SK-N-SH (cell line): Measurements from ENCODE around the gene CHRNG. TPM values are rescaled to one million over a fixed set of nuclear protein-coding genes. Genes with fewer than 3 reads are reported as not detected.

Experiments used
- CTCF ChIA-PET: fragments of 300-600, 350-600 bp; formaldehyde crosslinking; extraction: SDS; loops from one replicate; lab custom pipeline; 2021; lab: Yijun Ruan, JAX
- POLR2A ChIA-PET: fragments of 350-600 bp; sonication (Branson Sonifier 250); formaldehyde crosslinking; extraction: SDS; loops from one replicate; lab custom pipeline; 2020; ENCODE audit warnings: antibody characterized with exemption, inconsistent platforms; lab: Yijun Ruan, JAX
- DNase-seq: peaks from one replicate; pipeline ENCODE4 v3.0.0; 2012
- H2AFZ ChIP-seq: fragments of 200-600 bp; sonication (generic); 2 replicates; pipeline ENCODE4 v1.8.1; 2016; ENCODE audit warnings: antibody characterized with exemption, mild to moderate bottlenecking, low read depth
- H3F3A ChIP-seq: fragments of 200-600 bp; sonication (generic); replicated peaks from 2 replicates; pipeline ENCODE3; 2016; ENCODE audit warnings: antibody characterized with exemption, mild to moderate bottlenecking; ENCODE audit not compliant: insufficient read depth
- H3K27ac ChIP-seq, 2 experiments: fragments of 200-500 bp in 1 of 2; fragments of 200-600 bp in 1 of 2; sonication (Bioruptor generic) in 1 of 2; sonication (generic), shearing (Covaris generic) in 1 of 2; 2 replicates each; pipeline versions ENCODE4 v1.5.1 to v1.6.1; 2014 to 2016; ENCODE audit warnings: low read depth in 2 of 2, inconsistent platforms in 1 of 2, low read length in 1 of 2, mild to moderate bottlenecking in 1 of 2, mixed read lengths in 1 of 2
- H3K27me3 ChIP-seq: fragments of 200-600 bp; sonication (generic), shearing (Covaris generic); 2 replicates; pipeline ENCODE4 v1.6.1; 2016; ENCODE audit warnings: mixed run types; ENCODE audit not compliant: insufficient read depth
- H3K36me3 ChIP-seq, 2 experiments: fragments of 200-500 bp in 1 of 2; fragments of 200-600 bp in 1 of 2; sonication (Bioruptor generic) in 1 of 2; sonication (generic) in 1 of 2; replicated peaks in 1 of 2; 2 replicates each; pipeline versions ENCODE3 to v1.5.1; 2014 to 2016; ENCODE audit warnings: low read length in 1 of 2, mild to moderate bottlenecking in 1 of 2; ENCODE audit not compliant: insufficient read depth in 2 of 2, control insufficient read depth in 1 of 2
- H3K4me1 ChIP-seq, 2 experiments: fragments of 200-500 bp in 1 of 2; fragments of 200-600 bp in 1 of 2; sonication (Bioruptor generic) in 1 of 2; sonication (generic), shearing (Covaris generic) in 1 of 2; 2 replicates each; pipeline versions ENCODE4 v1.5.1 to v1.6.1; 2014 to 2016; ENCODE audit warnings: low read depth in 1 of 2, low read length in 1 of 2, mixed run types in 1 of 2; ENCODE audit not compliant: insufficient read depth in 2 of 2, control insufficient read depth in 1 of 2
- H3K4me2 ChIP-seq: fragments of 200-600 bp; sonication (generic), shearing (Covaris generic); 2 replicates; pipeline ENCODE4 v1.6.1; 2017; ENCODE audit warnings: mixed run types
- H3K4me3 ChIP-seq, 2 experiments: fragments of 200-500 bp in 1 of 2; fragments of 200-600 bp in 1 of 2; sonication (Bioruptor generic) in 1 of 2; sonication (generic), shearing (Covaris generic) in 1 of 2; 2 replicates each; pipeline versions ENCODE4 v1.5.1 to v1.8.1; 2014 to 2016; ENCODE audit warnings: low read depth in 2 of 2, inconsistent platforms in 1 of 2, low read length in 1 of 2, mild to moderate bottlenecking in 1 of 2, mixed read lengths in 1 of 2, moderate library complexity in 1 of 2
- H3K79me2 ChIP-seq: fragments of 200-600 bp; sonication (generic); 2 replicates; pipeline ENCODE4 v1.8.1; 2017; ENCODE audit warnings: mild to moderate bottlenecking; ENCODE audit not compliant: insufficient read depth
- H3K9ac ChIP-seq: fragments of 200-600 bp; sonication (generic); 2 replicates; pipeline ENCODE4 v1.6.1; 2017; ENCODE audit warnings: mixed run types
- H3K9me2 ChIP-seq: fragments of 200-600 bp; sonication (generic); 2 replicates; pipeline ENCODE4 v1.6.1; 2017; ENCODE audit warnings: mixed run types
- H3K9me3 ChIP-seq: fragments of 200-600 bp; sonication (generic); 2 replicates; pipeline ENCODE4 v1.6.1; 2017; ENCODE audit warnings: mixed run types, mild to moderate bottlenecking, moderate library complexity
- H4K20me1 ChIP-seq: fragments of 200-600 bp; sonication (generic); 2 replicates; pipeline ENCODE4 v1.6.1; 2017; ENCODE audit warnings: mild to moderate bottlenecking, mixed run types; ENCODE audit not compliant: insufficient read depth
- EP300 ChIP-seq, 2 experiments: IDR thresholded peaks; 2 replicates each; pipeline versions ENCODE4 v1.4.0 to v1.6.1; 2012; ENCODE audit warnings: borderline replicate concordance in 1 of 2, low read depth in 1 of 2, low read length in 1 of 2
- FOSL2 ChIP-seq: IDR thresholded peaks from 2 replicates; pipeline ENCODE4 v1.4.0; 2012; ENCODE audit warnings: low read depth, mild to moderate bottlenecking, moderate library complexity, borderline replicate concordance
- FOXM1 ChIP-seq: IDR thresholded peaks from 2 replicates; pipeline ENCODE4 v1.4.0; 2012; ENCODE audit warnings: low read depth, mild to moderate bottlenecking
- GABPA ChIP-seq: IDR thresholded peaks from 2 replicates; pipeline ENCODE4 v1.4.0; 2012; ENCODE audit warnings: low read depth, mild to moderate bottlenecking
- JUND ChIP-seq: IDR thresholded peaks from 2 replicates; pipeline ENCODE4 v1.4.0; 2012
- MXI1 ChIP-seq: IDR thresholded peaks from 2 replicates; pipeline ENCODE4 v1.6.1; 2012; ENCODE audit warnings: mild to moderate bottlenecking, low read depth, low read length, improper control_type of control experiment
- POLR2AphosphoS5 ChIP-seq: IDR thresholded peaks from 2 replicates; pipeline ENCODE4 v1.6.1; 2012; ENCODE audit warnings: low read depth, low read length
- REST ChIP-seq: IDR thresholded peaks from 2 replicates; pipeline ENCODE4 v1.6.1; 2012; ENCODE audit warnings: mild to moderate bottlenecking, low read depth, low read length, moderate library complexity
- RXRA ChIP-seq: IDR thresholded peaks from 2 replicates; pipeline ENCODE4 v1.4.0; 2012; ENCODE audit warnings: low read depth, mild to moderate bottlenecking, borderline replicate concordance
- SIN3A ChIP-seq: IDR thresholded peaks from 2 replicates; pipeline ENCODE4 v1.6.1; 2012; ENCODE audit warnings: low read depth, mild to moderate bottlenecking, low read length, moderate library complexity, borderline replicate concordance
- SMC3 ChIP-seq: IDR thresholded peaks from 2 replicates; pipeline ENCODE4 v1.6.1; 2012; ENCODE audit warnings: low read depth, low read length, improper control_type of control experiment
- TEAD4 ChIP-seq: IDR thresholded peaks from 2 replicates; pipeline ENCODE4 v1.4.0; 2012; ENCODE audit warnings: mild to moderate bottlenecking, borderline replicate concordance; ENCODE audit not compliant: insufficient read depth
- USF2 ChIP-seq: fragments of 150-350 bp; IDR thresholded peaks from 2 replicates; pipeline ENCODE4 v1.6.1; 2017; ENCODE audit warnings: antibody characterized with exemption, low read length, low read depth, borderline replicate concordance
- YY1 ChIP-seq: IDR thresholded peaks from 2 replicates; pipeline ENCODE4 v1.4.0; 2012; ENCODE audit warnings: low read depth, mild to moderate bottlenecking
- ZBTB33 ChIP-seq: IDR thresholded peaks from 2 replicates; pipeline ENCODE4 v1.4.0; 2012; ENCODE audit warnings: low read depth, borderline replicate concordance
- WGBS: methylation state at CpG from one replicate; pipeline ENCODE4 v1.1.6; 2017; ENCODE audit warnings: low lambda C conversion rate; 5-methylcytosine and 5-hydroxymethylcytosine counted together
- polyA plus RNA-seq, 3 experiments: library from polyadenylated mRNA; depleted of rRNA; stranded (reverse); fragments of >200 nt; gene quantifications; 2 replicates each; pipeline ENCODE4 v1.2.3, GENCODE V29; 2012

Gene CHRNG
- polyA plus RNA-seq, 1 of the 3 experiments (the other 2 are of a cell fraction) = not detected

- Histone ChIP-seq H3K4me3 (no peak overlapping the region), H3K79me2 (peaks cover 5% of the 10 kb centered on the region), H3K4me1 (no peaks in the 10 kb centered on the region; a peak in 1 of 4 replicates), H3K9me2 (no peaks in the 10 kb centered on the region), H3K36me3 (no peaks in the 10 kb centered on the region), H3K9me3 (no peaks in the 10 kb centered on the region), H3K4me2 (no peak overlapping the region), H3K27ac (no peak overlapping the region), H3K9ac (no peak overlapping the region), H4K20me1 (no peaks in the 10 kb centered on the region), H3F3A (no peaks in the 10 kb centered on the region), H3K27me3 (no peaks in the 10 kb centered on the region), H2AFZ (no peak overlapping the region)
- 87% methylated on average over 13 of the region's 19 CpGs for WGBS
- TF ChIP-seq USF2 = no peak
- TF ChIP-seq JUND = no peak
- no peak for TF ChIP-seq SMC3
- TF ChIP-seq YY1 = no peak
- TF ChIP-seq POLR2AphosphoS5 = no peak
- DNase-seq = peak; percentile 42
- ChIA-PET CTCF (interaction anchor here (1.6 kb wide), 1 partner anchor 19 kb away, joined by 4 read pairs; no protein-coding TSS in a partner anchor), POLR2A (interaction anchor here (0.8 kb wide), 1 partner anchor 9 kb away, joined by 3 read pairs; the partner anchor contains the start of genes EIF4E2 and TIGD1)
Measured at GRCh38 chr2:232541195-232541960, 1.9 kb downstream of the CHRNG start.

GRCh38 chr2:232541961-232542714, 2.6 kb downstream of the CHRNG start:
- WGBS = 79% methylated on average over 7 of the region's 9 CpGs
- DNase-seq = no peak
- no peaks in the 10 kb centered on the region; a peak in 1 of 4 replicates for H3K4me1 ChIP-seq
- H3K36me3 ChIP-seq = no peaks in the 10 kb centered on the region
- ChIA-PET POLR2A (no interaction called here), CTCF (interaction anchor here (1.5 to 1.6 kb wide), 2 partner anchors 18 to 20 kb away, joined by 4 read pairs; no protein-coding TSS in a partner anchor)
- no peaks in the 10 kb centered on the region for H3K9me3 ChIP-seq
- no peak overlapping the region for H3K9ac ChIP-seq
- H2AFZ ChIP-seq = no peak overlapping the region
- H3F3A ChIP-seq = no peaks in the 10 kb centered on the region
- TF ChIP-seq SMC3 (no peak), FOSL2 (no peak), SIN3A (no peak), MXI1 (no peak), USF2 (no peak), REST (no peak), GABPA (no peak), FOXM1 (no peak), ZBTB33 (no peak), RXRA (no peak), EP300 (IDR thresholded peaks at IDR 0.05; ENCODE audit: borderline replicate concordance in 1 of 2, low read depth in 1 of 2, low read length in 1 of 2) (no peak), TEAD4 (no peak)
- TF ChIP-seq, all 33 proteins: peak for 0
- Histone ChIP-seq H3K4me3 (no peak overlapping the region), H3K27me3 (no peaks in the 10 kb centered on the region), H3K4me2 (no peak overlapping the region), H4K20me1 (no peaks in the 10 kb centered on the region), H3K79me2 (peaks cover 12% of the 10 kb centered on the region), H3K27ac (no peak overlapping the region), H3K9me2 (no peaks in the 10 kb centered on the region)
